ENCODE data around the gene TOMM6.

- TF ChIP-seq CTCF (IDR thresholded peaks at IDR 0.05) (no peak), GABPA (IDR thresholded peaks at IDR 0.05; ENCODE audit: low read depth) (no peak), EP300 (IDR thresholded peaks at IDR 0.05; ENCODE audit: borderline replicate concordance in 1 of 2, low read depth in 1 of 2, low read length in 1 of 2) (no peak), YY1 (IDR thresholded peaks at IDR 0.05; ENCODE audit: low read depth) (no peak), TEAD4 (IDR thresholded peaks at IDR 0.05; ENCODE audit: borderline replicate concordance, insufficient read depth) (no peak), RCOR1 (IDR thresholded peaks at IDR 0.05; ENCODE audit: low read length) (no peak), REST (IDR thresholded peaks at IDR 0.05; ENCODE audit: low read depth, low read length) (no peak), JUND (IDR thresholded peaks at IDR 0.05) (no peak), RXRA (IDR thresholded peaks at IDR 0.05; ENCODE audit: borderline replicate concordance, low read depth) (no peak), POLR2AphosphoS5 (IDR thresholded peaks at IDR 0.05; ENCODE audit: low read depth, low read length) (no peak), USF1 (IDR thresholded peaks at IDR 0.05; ENCODE audit: borderline replicate concordance, low read depth) (no peak), MAX (IDR thresholded peaks at IDR 0.05; ENCODE audit: low read depth) (no peak), CHD2 (IDR thresholded peaks at IDR 0.05; ENCODE audit: low read length, partially characterized antibody) (no peak)
These were observed 37.1 kb upstream of the TOMM6 start for GRCh38 chr6:41750374-41750773.

Measured in SK-N-SH (cell line).